Smooth muscle cell of the umbilical artery (primary cell): ENCODE data around the gene VANGL2. TPM values are rescaled to one million over a fixed set of nuclear protein-coding genes. Genes with fewer than 3 reads are reported as not detected.

Experiments
- total RNA-seq: library from RNA; depleted of rRNA; stranded (reverse); fragments of >200 nt; gene quantifications from 2 replicates; pipeline ENCODE4 v1.2.3, GENCODE V29; 2014

Gene VANGL2
- total RNA-seq: under 0.01 and 0.23 TPM in 2 replicates

GRCh38 chr1:160400223-160400645, at the start of gene VANGL2:
Gene VANGL2 (plus strand): TSS chr1:160400564. CDS start chr1:160415838, 15,274 bp downstream.

GRCh38 chr1:160366731-160367515, 33.4 kb upstream of the VANGL2 start, which contains the start of gene NHLH1:
Gene NHLH1 (plus strand): TSS chr1:160367071. CDS start chr1:160370732, 3,661 bp downstream.

Other genes starting within 250 kb of the VANGL2 start
- gene ATP1A4, start 249.0 kb upstream of the VANGL2 start, total RNA-seq: not detected in 2 replicates
- gene CASQ1, start 210.0 kb upstream of the VANGL2 start, total RNA-seq: 0.09 TPM in 1 of 2 replicates, not detected in the other
- gene PEA15, start 195.2 kb upstream of the VANGL2 start, total RNA-seq: 71.9 and 168 TPM in 2 replicates
- gene DCAF8, start 138.0 kb upstream of the VANGL2 start, total RNA-seq: 67.1 and 81.3 TPM in 2 replicates
- 40.2 and 46.9 TPM in 2 replicates for gene PEX19, start 115.4 kb upstream of the VANGL2 start, total RNA-seq
- 416 and 428 TPM in 2 replicates for gene COPA, start 57.3 kb upstream of the VANGL2 start, total RNA-seq
- gene NCSTN, start 57.2 kb upstream of the VANGL2 start, total RNA-seq: 181 and 242 TPM in 2 replicates
- gene NHLH1, start 33.5 kb upstream of the VANGL2 start, total RNA-seq: not detected in 2 replicates
- gene SLAMF6, start 122.7 kb downstream of the VANGL2 start, total RNA-seq: not detected in 2 replicates
- not detected in 2 replicates for gene CD84, start 178.9 kb downstream of the VANGL2 start, total RNA-seq
- gene SLAMF1, start 246.5 kb downstream of the VANGL2 start, total RNA-seq: not detected in 2 replicates